Fibroblast of the conjunctiva (primary cell): ENCODE data around the gene RPL22.

Experiments
- DNase-seq: peaks from one replicate; pipeline ENCODE4 v3.0.0-alpha.2; 2010; ENCODE audit warnings: low read depth

Gene RPL22

GRCh38 chr1:6199298-6200187 lies at the start of gene RPL22:
RPL22 (minus strand) TSS chr1:6199595; CDS start chr1:6199573, 22 bp downstream.
- peak; percentile 98 for DNase-seq

DNA sequence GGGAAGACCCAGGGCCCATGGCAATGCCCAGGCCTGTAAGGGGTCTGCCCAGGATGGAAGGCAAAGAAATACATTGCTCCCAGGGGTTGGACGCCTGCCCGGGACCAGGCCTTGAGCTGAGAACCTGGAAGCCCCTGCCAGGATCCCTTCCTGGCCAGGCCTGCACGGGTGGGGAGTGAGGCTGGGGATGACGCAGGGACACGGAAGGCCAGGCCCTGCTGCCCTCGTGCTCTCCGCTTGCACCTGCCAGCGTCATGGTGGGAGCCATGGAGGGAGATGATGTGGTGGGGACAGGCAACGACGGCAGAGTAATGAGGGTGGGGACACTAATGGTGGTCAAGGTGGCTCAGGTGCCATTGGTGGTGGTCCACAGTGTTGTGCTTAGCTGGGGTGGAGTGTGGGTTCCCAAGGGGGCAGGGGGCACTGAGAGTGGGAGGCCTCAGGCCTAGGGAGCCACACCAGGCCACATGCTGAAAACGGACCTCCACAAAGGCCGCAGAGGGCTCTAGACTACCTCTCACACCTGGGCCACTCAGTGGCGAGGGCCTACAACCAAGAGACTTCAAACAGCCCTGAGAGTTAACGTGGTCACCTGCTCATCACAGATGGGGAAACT lies 48.9 kb upstream of the RPL22 start:
- DNase-seq = no peak

DNA sequence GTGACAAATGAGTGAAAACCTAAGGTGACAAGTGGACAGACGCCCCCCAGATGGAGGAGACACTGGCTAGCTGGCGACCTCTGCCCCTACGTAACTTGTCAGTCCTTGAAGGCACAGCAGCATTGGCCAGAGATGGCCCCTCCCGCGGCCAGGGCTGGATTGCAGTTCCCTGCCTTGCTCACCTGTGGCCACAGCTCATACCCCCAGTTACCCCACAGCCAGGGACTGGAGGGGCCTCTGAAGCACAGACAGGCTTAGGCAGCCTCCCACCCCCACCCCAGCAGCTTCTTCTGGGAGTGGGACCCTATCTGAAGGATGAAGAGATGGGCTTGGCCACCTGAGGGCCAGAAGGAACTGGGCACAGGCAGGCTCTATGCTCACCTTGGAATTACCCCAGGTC lies 48.3 kb upstream of the RPL22 start:
- no peak for DNase-seq

GRCh38 chr1:6246497-6247467 lies 47.4 kb upstream of the RPL22 start:
- peak; percentile 60 for DNase-seq

GRCh38 chr1:6245869-6246496 lies 46.6 kb upstream of the RPL22 start:
- no peak for DNase-seq

GRCh38 chr1:6245086-6245868 lies 45.9 kb upstream of the RPL22 start:
- peak; percentile 61 for DNase-seq

DNA sequence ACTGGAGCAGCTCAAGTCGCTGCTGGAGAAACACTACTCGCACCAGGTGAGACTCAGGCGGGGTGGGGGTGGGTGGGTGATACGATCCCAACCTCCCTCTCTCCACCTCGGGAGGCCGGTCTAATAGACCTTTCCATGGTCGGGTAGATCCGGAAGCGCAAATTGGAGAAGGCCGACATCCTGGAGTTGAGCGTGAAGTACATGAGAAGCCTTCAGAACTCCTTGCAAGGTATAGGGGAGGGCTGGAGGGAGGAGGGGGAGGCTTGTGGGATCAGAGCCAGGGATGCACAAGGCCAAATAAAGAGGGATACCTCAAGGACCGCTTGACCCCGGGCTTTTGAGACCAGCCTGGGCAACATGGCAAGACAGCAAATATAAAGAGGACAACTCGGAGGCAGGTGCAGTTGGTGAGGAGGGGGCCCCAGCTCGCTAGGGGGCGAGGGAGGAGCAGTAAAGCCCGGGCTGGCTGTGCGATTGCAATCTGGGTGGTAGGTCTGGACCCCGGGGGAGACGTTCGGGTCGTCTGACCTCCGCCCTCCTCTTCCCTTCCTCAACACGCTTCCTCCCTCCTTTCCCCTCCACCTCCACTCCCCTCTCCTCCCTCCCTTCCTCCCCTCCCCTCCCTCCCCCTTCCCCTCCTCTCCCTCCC lies 45.1 kb upstream of the RPL22 start:
- no peak for DNase-seq

DNA sequence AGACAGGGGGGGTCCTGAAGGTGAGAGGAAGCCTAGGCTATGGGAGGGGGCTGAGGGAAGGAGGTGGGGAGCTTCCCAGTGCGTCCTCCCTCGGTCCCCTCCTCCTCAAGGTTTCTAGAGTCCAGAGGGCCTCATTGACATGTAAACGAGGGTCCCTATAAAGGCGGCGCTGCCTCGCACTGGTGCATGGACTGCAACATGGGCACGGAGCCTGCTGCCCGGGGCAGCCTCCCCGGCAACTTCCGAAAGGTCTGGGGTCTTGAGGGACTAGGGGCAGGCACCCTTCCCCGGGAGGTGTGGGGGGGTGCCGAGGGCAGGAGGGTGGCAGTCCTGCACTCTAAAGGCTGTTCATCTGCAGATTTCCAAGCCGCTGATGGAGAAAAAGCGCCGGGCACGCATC lies 44.6 kb upstream of the RPL22 start, which contains the start of gene HES3:
TSS of gene HES3 (plus strand) at position 187 of the 400 bp plus-strand sequence. CDS start at position 374, 187 bp downstream.
- DNase-seq = no peak

GRCh38 chr1:6243053-6243834 lies 43.8 kb upstream of the RPL22 start:
- DNase-seq = no peak

GRCh38 chr1:6241887-6242740 lies 42.7 kb upstream of the RPL22 start:
- DNase-seq = no peak

GRCh38 chr1:6241107-6241886 lies 41.9 kb upstream of the RPL22 start:
- DNase-seq = no peak

DNA sequence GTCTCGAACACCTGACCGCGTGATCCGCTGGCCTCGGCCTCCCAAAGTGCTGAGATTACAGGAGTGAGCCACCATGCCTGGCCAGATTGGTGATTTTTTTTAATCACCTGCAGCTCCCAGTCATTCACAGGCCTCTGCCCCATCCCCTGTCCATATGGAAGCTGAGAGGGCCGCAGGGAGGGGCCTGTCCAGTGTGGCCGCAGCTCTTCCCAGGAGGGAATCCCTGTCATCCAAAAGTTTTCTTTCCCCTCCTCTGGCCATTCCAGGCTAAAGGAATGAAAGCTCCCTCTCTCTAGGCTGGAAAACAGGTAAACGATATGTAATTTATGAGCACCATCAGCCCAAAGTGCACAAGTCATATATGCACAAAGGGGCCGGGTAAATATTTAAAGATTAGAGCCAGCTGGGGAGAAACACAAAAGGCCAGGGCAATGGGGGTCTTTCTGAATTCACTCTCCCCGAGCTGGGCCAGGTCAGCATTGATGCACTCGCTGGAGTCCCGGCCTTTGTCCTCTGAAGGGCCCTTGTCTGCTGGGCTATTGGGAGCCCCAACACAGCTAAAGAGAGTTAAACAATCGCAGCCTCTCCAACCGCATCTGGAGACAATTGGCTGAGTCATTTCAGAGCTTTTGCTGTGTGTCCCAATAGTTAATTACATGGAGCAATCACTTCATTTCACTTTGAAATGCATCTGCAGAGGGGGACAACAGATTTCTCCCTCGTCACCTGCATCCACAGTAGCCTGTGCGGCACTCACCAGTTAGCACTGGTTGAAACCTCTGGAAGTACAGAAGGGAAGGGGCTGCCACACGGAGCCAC lies 40.8 kb upstream of the RPL22 start:
- peak; percentile 48 for DNase-seq

- no peak for DNase-seq
Measured at GRCh38 chr1:6239213-6239752, 39.9 kb upstream of the RPL22 start.

GRCh38 chr1:6237093-6237492 lies 37.7 kb upstream of the RPL22 start:
- DNase-seq = no peak

DNA sequence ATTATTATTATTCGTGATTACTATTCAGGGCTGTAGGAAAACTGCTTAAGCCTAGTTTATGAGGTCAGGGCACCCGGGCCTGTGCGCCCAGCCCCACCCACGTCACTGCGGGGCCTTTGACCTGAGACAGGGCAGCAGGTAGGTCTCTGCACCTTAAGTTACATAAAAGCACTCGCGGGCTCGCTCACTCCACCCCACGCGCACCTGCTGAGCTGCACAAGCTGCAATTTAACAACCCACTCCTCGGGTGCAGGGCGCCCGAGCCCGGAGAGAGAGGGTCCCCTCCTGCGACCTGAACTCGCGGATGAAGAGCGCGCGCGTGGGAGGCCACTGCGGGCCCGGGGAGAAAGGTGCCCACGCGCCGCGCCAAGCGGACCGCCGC lies 35.9 kb upstream of the RPL22 start:
- no peak for DNase-seq

DNA sequence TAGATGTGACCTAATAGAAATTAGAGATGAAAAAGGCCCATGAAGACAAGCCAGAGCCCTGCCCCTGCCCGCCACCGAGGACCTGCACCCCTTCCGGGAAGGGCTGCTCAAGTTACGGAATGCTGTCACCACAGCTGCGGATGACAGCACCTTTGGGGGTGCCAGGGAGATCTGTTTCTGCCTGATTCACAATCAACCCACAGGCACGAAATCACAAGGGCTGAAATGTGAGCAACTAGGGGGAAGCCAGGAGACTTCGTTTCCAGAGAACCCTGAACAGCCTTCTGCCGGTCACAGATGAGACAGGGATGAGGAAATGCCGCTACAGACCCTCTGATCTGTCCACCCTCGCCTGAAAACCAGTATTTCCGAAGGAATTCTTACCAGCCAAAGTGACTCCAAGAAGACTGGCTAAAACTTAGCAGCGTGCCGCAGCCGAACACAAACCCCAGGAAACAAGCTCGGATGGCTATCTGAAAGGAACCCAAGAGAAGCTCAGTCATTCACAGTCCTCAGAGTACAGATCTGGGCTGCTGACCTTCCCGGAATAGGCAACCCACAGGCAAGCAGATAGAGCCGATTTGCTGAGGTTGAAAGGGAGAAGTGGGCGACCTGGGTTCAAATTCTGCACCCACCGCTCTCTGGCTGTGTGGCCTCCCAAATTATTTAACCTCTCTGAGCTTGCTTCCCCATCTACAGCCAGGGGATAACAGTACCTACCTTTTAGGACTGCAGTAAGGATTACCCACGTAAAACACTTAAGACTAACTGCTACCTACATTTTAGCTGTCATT lies 35.3 kb upstream of the RPL22 start:
- no peak for DNase-seq
